ENCODE data around the gene JMJD7. TPM values are rescaled to one million over a fixed set of nuclear protein-coding genes. Genes with fewer than 3 reads are reported as not detected.

The JMJD7 gene
- total RNA-seq, 2 experiments from 2014 or later, result 35.6 to 38.4 TPM

- H3K4me3 Mint-ChIP-seq, result no peak overlapping the region
- no peak overlapping the region for H3K27ac Mint-ChIP-seq
These were observed 8.2 kb downstream of the JMJD7 start for GRCh38 chr15:41836073-41836472.

GRCh38 chr15:41836713-41837454 is 9.0 kb downstream of the JMJD7 start:
- DNase-seq, result no peak
- peaks cover 29% of the 10 kb centered on the region for H3K4me1 Mint-ChIP-seq (ENCODE audit: low read depth)
- ChIA-PET CTCF (no interaction called here), POLR2A (no interaction called here)
- Histone ChIP-seq H3K4me3 (ENCODE audit: low read length) (no peak overlapping the region), H3K36me3 (ENCODE audit: insufficient read depth, low read length) (peaks cover 45% of the 10 kb centered on the region), H3K27me3 (ENCODE audit: control insufficient read depth in 1 of 2, insufficient read depth in 2 of 2, low read length in 2 of 2) (no peaks in the 10 kb centered on the region), H3K27ac (ENCODE audit: low read depth in 1 of 2, low read length in 2 of 2) (no peak overlapping the region), H3K9me3 (ENCODE audit: control insufficient read depth in 1 of 2, insufficient read depth in 1 of 2, low read length in 2 of 2) (no peaks in the 10 kb centered on the region), H3K4me1 (ENCODE audit: insufficient read depth, low read length) (peaks cover 35% of the 10 kb centered on the region)
- H3K4me3 Mint-ChIP-seq, result no peak overlapping the region
- H3K27ac Mint-ChIP-seq, result no peak overlapping the region
- H3K9me3 Mint-ChIP-seq, result no peaks in the 10 kb centered on the region
- no peak for ATAC-seq (ENCODE audit: poor library complexity)
- no peaks in the 10 kb centered on the region for H3K27me3 Mint-ChIP-seq
- no peak for TF ChIP-seq CTCF (IDR thresholded peaks at IDR 0.05)
- peaks cover 39% of the 10 kb centered on the region for H3K36me3 Mint-ChIP-seq (ENCODE audit: low read depth)
- intact Hi-C loops (cut with DNase I, micrococcal nuclease), result no loop called here

More at GRCh38 chr15:41836073-41836472, 8.2 kb downstream of the JMJD7 start:
- H3K27me3 ChIP-seq (ENCODE audit: control insufficient read depth in 1 of 2, insufficient read depth in 2 of 2, low read length in 2 of 2), result no peaks in the 10 kb centered on the region
- Mint-ChIP-seq H3K36me3 (ENCODE audit: low read depth) (peaks cover 47% of the 10 kb centered on the region), H3K9me3 (no peaks in the 10 kb centered on the region), H3K4me1 (ENCODE audit: low read depth) (peaks cover 37% of the 10 kb centered on the region), H3K27me3 (no peaks in the 10 kb centered on the region)
- no peaks in the 10 kb centered on the region for H3K9me3 ChIP-seq (ENCODE audit: control insufficient read depth in 1 of 2, insufficient read depth in 1 of 2, low read length in 2 of 2)
- no peak for ATAC-seq (ENCODE audit: poor library complexity)
- peaks cover 40% of the 10 kb centered on the region for H3K36me3 ChIP-seq (ENCODE audit: insufficient read depth, low read length)
- H3K27ac ChIP-seq (ENCODE audit: low read depth in 1 of 2, low read length in 2 of 2), result no peak overlapping the region
- TF ChIP-seq CTCF (IDR thresholded peaks at IDR 0.05), result no peak
- H3K4me1 ChIP-seq (ENCODE audit: insufficient read depth, low read length), result peaks cover 44% of the 10 kb centered on the region
- intact Hi-C loops (cut with DNase I, micrococcal nuclease), result no loop called here
- H3K4me3 ChIP-seq (ENCODE audit: low read length), result no peak overlapping the region
- ChIA-PET CTCF (no interaction called here), POLR2A (no interaction called here)
- no peak for DNase-seq

DNA sequence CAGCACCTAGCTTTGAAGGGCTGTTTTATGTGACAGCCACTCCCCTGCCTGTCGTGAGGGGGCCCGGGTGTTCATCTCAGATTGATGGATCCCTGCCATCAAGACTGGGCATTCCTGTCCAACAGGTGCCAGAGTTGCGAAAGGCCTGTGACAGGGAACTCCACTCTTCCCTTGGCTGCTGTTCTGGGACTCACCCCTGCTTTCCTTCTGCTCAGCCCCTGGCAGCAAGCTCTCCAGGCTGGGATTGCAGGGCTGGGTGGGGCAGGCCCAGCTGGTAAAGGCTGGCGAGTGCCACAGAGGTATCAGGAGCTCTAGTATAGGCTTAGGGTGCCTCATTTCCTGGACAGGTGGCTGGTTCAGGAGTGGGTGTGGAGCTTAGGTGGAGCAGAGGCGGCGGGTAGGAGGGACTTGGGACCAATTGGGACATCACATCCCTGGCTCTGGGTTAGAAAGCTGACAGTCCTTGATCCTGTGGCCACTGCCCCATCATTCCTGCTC is 10.6 kb downstream of the JMJD7 start, which contains the start of gene PLA2G4B:
TSS of gene PLA2G4B (plus strand) at position 448 of the 498 bp plus-strand sequence. CDS start 67 bp downstream, outside the sequence.
- POLR2A ChIA-PET, result no interaction called here
- Mint-ChIP-seq H3K27ac (no peak within 1 kb of the TSS), H3K27me3 (no peaks in the 10 kb centered on the region), H3K36me3 (ENCODE audit: low read depth) (peaks cover 35% of the 10 kb centered on the region), H3K9me3 (no peaks in the 10 kb centered on the region), H3K4me3 (no peak within 1 kb of the TSS), H3K4me1 (ENCODE audit: low read depth) (peaks cover 16% of the 10 kb centered on the region)
- Histone ChIP-seq H3K4me3 (ENCODE audit: low read length) (no peak within 1 kb of the TSS), H3K27ac (ENCODE audit: low read depth in 1 of 2, low read length in 2 of 2) (no peak within 1 kb of the TSS), H3K9me3 (ENCODE audit: control insufficient read depth in 1 of 2, insufficient read depth in 1 of 2, low read length in 2 of 2) (no peaks in the 10 kb centered on the region), H3K4me1 (ENCODE audit: insufficient read depth, low read length) (peaks cover 20% of the 10 kb centered on the region), H3K36me3 (ENCODE audit: insufficient read depth, low read length) (peaks cover 50% of the 10 kb centered on the region), H3K27me3 (ENCODE audit: control insufficient read depth in 1 of 2, insufficient read depth in 2 of 2, low read length in 2 of 2) (no peaks in the 10 kb centered on the region)
- CTCF ChIA-PET, result no interaction called here
- ATAC-seq (ENCODE audit: poor library complexity), result no peak
- no peak for TF ChIP-seq CTCF (IDR thresholded peaks at IDR 0.05)
- intact Hi-C loops (cut with DNase I, micrococcal nuclease), result no loop called here
- DNase-seq, result no peak

All from CD4-positive, alpha-beta T cell (primary cell).